ENCODE data around the gene RTN1.

RTN1 gene

DNA sequence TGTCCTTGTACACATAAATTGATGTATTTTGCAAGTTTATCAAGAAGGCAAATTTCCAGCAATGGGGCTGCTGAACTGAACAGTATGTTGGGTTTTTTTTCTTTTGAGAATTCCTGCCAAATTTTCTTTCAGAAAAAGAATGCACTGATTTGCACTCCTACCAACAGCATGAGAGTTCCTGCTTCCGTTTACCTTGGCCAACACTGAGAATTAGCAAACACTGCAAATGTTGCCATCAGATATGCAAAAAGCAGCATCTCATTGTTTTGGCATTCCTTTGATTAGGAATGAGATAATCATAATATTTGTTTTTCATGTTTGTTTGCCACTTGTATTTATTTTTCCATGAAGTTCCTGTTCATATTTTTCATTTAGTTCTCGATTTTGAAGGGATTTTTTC is 82.4 kb downstream of the RTN1 start:
- DNase-seq, result no peak
- no peak for TF ChIP-seq GATA1 (IDR thresholded peaks at IDR 0.05; ENCODE audit: low read depth, low read length)
- no peak for TF ChIP-seq POLR2A (IDR thresholded peaks at IDR 0.05; ENCODE audit: low read length)

- TF ChIP-seq GATA1 (IDR thresholded peaks at IDR 0.05; ENCODE audit: low read depth, low read length), result no peak
- no peak for DNase-seq
Observed at GRCh38 chr14:59787045-59787674, 83.4 kb downstream of the RTN1 start.

DNA sequence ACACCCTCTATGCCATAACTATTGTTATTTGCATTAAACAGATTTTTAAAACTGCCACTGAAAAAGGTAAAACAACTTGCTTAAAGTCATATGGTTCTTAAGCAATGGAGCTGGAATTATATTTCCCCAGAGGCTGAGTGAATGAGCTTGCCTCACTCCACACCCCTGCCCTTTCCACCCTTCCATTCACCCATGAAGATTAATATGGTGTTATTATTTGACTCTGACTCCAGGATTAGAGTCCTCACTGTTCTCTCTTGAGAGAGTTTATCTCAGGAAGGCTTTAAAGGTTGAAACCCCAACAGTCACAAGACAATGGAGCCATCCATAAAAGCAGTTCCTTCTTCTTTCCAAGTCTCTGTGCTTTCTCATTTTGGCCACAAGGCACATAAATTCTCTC is 84.9 kb downstream of the RTN1 start:
- TF ChIP-seq POLR2A (IDR thresholded peaks at IDR 0.05; ENCODE audit: low read length) (no peak), GATA1 (IDR thresholded peaks at IDR 0.05; ENCODE audit: low read depth, low read length) (no peak)
- DNase-seq, result no peak

GRCh38 chr14:59782760-59783159 is 87.8 kb downstream of the RTN1 start:
- DNase-seq, result no peak
- no peak for TF ChIP-seq POLR2A (IDR thresholded peaks at IDR 0.05; ENCODE audit: low read length)
- no peak for TF ChIP-seq GATA1 (IDR thresholded peaks at IDR 0.05; ENCODE audit: low read depth, low read length)

DNA sequence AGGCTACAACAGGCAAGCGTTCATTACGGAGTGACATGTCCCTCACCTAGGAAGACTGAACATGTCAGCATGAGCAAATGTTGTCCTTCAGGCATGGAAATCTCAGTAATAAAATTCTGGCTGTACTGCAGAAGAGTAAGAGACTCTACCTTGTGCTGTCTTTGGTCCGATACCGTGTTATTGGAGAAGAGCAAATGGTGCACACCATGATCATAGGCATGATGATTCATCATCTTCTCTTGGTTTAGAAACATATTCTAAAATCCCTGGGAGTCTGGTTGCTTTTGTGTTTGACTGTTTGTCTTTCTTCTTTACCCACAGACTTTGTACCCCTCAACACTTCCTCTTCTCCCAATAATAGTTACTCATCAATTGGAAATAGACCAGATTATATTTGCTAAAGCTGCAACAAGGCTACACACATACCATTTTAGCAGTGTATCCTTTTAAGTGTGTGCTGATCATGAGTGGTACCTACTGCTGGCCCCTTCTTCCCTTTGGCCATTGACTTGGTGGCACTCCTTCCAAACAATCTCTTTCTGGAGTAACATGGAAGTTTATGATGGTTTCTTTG is 93.5 kb downstream of the RTN1 start:
- TF ChIP-seq GATA1 (IDR thresholded peaks at IDR 0.05; ENCODE audit: low read depth, low read length) (no peak), POLR2A (IDR thresholded peaks at IDR 0.05; ENCODE audit: low read length) (no peak)
- DNase-seq, result no peak

- DNase-seq, result no peak
- TF ChIP-seq GATA1 (IDR thresholded peaks at IDR 0.05; ENCODE audit: low read depth, low read length) (no peak), POLR2A (IDR thresholded peaks at IDR 0.05; ENCODE audit: low read length) (no peak)
Observed at GRCh38 chr14:59776468-59776867, 94.1 kb downstream of the RTN1 start.

GRCh38 chr14:59772233-59772632 is 98.3 kb downstream of the RTN1 start:
- no peak for DNase-seq

GRCh38 chr14:59771577-59771976 is 99.0 kb downstream of the RTN1 start:
- TF ChIP-seq POLR2A (IDR thresholded peaks at IDR 0.05; ENCODE audit: low read length) (no peak), GATA1 (IDR thresholded peaks at IDR 0.05; ENCODE audit: low read depth, low read length) (no peak)
- no peak for DNase-seq

More at GRCh38 chr14:59772233-59772632, 98.3 kb downstream of the RTN1 start:
- no peak for TF ChIP-seq POLR2A (IDR thresholded peaks at IDR 0.05; ENCODE audit: low read length)
- no peak for TF ChIP-seq GATA1 (IDR thresholded peaks at IDR 0.05; ENCODE audit: low read depth, low read length)

DNA sequence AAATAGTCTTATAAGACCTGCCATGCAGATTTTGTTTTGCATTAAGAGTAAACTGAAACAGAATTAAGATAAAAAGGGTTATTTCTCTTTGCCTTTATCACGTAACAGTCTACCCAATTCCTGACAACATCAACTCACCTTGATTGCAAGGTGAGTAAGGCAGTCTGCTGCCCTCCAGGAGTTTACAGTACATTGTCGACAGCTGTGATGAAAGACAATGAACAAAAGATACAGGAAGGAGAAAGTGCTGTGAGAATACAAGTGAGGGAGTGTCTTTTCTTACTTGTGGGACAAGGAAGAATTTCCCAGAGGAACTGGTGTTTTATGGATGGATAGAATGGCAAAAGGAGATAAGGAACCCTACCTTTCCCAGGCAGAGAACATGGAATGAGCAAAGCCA is 101.0 kb downstream of the RTN1 start:
- TF ChIP-seq GATA1 (IDR thresholded peaks at IDR 0.05; ENCODE audit: low read depth, low read length) (no peak), POLR2A (IDR thresholded peaks at IDR 0.05; ENCODE audit: low read length) (no peak)

DNA sequence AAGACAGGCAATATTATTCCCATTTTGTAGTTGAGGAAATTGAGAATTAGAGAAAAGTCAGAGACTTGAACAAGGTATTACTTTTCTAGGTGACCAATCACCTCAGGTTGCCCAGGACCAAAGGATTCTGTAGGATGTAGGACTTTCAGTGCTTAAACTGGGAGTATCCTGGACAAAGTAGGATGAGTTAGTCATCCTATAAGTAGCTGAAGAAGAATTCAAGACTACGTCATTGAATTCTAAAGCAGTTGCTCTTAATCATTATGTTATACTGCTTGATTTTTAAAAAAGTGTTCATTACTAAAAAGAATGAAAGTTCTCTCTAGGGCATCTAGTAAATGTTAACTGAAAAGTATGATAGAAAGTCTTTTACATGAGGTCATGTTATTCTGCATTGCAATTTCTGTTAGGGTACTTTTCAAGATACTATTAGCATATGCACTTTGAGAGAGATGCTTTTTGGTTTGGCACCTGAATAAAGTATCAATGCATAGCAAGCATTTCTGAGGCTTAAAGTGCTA is 101.7 kb downstream of the RTN1 start:
- DNase-seq, result no peak
- no peak for TF ChIP-seq GATA1 (IDR thresholded peaks at IDR 0.05; ENCODE audit: low read depth, low read length)
- TF ChIP-seq POLR2A (IDR thresholded peaks at IDR 0.05; ENCODE audit: low read length), result no peak

More for the DNA sequence above, 101.0 kb downstream of the RTN1 start:
- no peak for DNase-seq

GRCh38 chr14:59761851-59762250 is 108.7 kb downstream of the RTN1 start:
- no peak for TF ChIP-seq GATA1 (IDR thresholded peaks at IDR 0.05; ENCODE audit: low read depth, low read length)
- no peak for TF ChIP-seq POLR2A (IDR thresholded peaks at IDR 0.05; ENCODE audit: low read length)
- DNase-seq, result no peak

DNA sequence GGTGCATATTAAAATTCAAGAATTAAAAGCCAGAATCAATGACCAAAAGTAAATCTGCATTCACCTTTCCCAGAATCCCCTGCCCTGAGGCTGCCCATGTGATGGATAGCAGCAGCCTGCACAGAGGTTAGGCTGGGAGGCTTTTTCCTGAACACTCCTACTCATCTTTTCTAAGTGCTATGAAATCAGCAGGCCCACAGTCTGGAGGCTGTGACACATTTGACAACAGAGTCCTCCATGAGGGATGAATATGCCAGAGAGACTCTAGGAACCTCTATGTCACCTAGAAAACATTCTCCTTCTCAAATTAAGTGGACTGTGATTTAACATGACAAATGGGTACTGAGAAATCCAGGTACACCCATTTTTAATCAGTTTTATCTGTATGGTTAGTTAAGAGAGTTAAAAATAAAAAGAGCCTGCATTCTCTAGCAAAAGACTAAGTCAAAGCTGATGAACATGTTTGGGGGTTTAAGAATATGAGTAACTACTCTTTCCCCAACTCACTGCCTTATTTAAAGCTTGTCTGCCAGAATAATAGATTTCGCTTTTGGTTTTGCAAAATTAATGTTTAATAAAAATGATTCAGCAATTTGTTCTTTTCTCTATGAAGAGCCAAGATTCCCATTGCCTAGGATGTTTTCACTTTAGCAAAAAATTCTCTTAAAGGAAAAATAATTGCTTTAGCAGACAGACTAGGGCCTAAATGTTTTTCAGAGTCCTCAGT is 115.0 kb downstream of the RTN1 start:
- no peak for DNase-seq
- TF ChIP-seq POLR2A (IDR thresholded peaks at IDR 0.05; ENCODE audit: low read length), result no peak
- TF ChIP-seq GATA1 (IDR thresholded peaks at IDR 0.05; ENCODE audit: low read depth, low read length), result no peak

GRCh38 chr14:59754256-59754655 is 116.3 kb downstream of the RTN1 start:
- no peak for DNase-seq
- no peak for TF ChIP-seq GATA1 (IDR thresholded peaks at IDR 0.05; ENCODE audit: low read depth, low read length)
- no peak for TF ChIP-seq POLR2A (IDR thresholded peaks at IDR 0.05; ENCODE audit: low read length)

GRCh38 chr14:59753512-59753911 is 117.1 kb downstream of the RTN1 start:
- TF ChIP-seq POLR2A (IDR thresholded peaks at IDR 0.05; ENCODE audit: low read length) (no peak), GATA1 (IDR thresholded peaks at IDR 0.05; ENCODE audit: low read depth, low read length) (no peak)
- DNase-seq, result no peak

Measured in erythroblast (primary cell).